CD4-positive, alpha-beta T cell (primary cell): ENCODE results near the gene PPP1R3F. TPM values are rescaled to one million over a fixed set of nuclear protein-coding genes. Genes with fewer than 3 reads are reported as not detected.

Source experiments
- ATAC-seq: fragments of 200-7000 bp; cut with Tn5 transposase; one replicate; pipeline ENCODE4 v1.10.0; 2022; ENCODE audit warnings: mild to moderate bottlenecking; ENCODE audit not compliant: poor library complexity
- CTCF ChIA-PET: fragments of 350-600 bp; sonication (Branson Sonifier 250); formaldehyde crosslinking; loops from one replicate; lab custom pipeline; 2021; ENCODE audit warnings: antibody characterized with exemption, inconsistent platforms; lab: Charles Lee
- POLR2A ChIA-PET: fragments of 350-600 bp; sonication (Branson Sonifier 250); formaldehyde crosslinking; loops from one replicate; lab custom pipeline; 2021; ENCODE audit warnings: antibody characterized with exemption, inconsistent platforms; lab: Charles Lee
- DNase-seq, 14 experiments: peaks; one replicate each; pipeline ENCODE4 v3.0.0-alpha.2; 2013 to 2020; ENCODE audit warnings: mixed read lengths in 2 of 14
- H3K27ac ChIP-seq, 2 donors: one replicate each; pipeline versions ENCODE4 v1.5.1 to v1.7.0; 2013; ENCODE audit warnings: low read length in 2 of 2, low read depth in 1 of 2, mild to moderate bottlenecking in 1 of 2
- H3K27me3 ChIP-seq, 2 experiments: 1 replicate in 1 of 2; 2 replicates in 1 of 2; pipeline versions ENCODE4 v1.6.1 to v1.7.0; 2013; ENCODE audit warnings: low read length in 2 of 2, control low read depth in 1 of 2, mild to moderate bottlenecking in 1 of 2, moderate library complexity in 1 of 2; ENCODE audit not compliant: insufficient read depth in 2 of 2, control insufficient read depth in 1 of 2
- H3K36me3 ChIP-seq: one replicate; pipeline ENCODE4 v1.6.1; 2013; ENCODE audit warnings: low read length, control low read depth; ENCODE audit not compliant: insufficient read depth
- H3K4me1 ChIP-seq: one replicate; pipeline ENCODE4 v1.6.1; 2013; ENCODE audit warnings: low read length, control low read depth; ENCODE audit not compliant: insufficient read depth
- H3K4me3 ChIP-seq: one replicate; pipeline ENCODE4 v1.5.1; 2013; ENCODE audit warnings: mild to moderate bottlenecking, low read length, moderate library complexity
- H3K9me3 ChIP-seq, 2 experiments: 1 replicate in 1 of 2; 2 replicates in 1 of 2; pipeline versions ENCODE4 v1.6.1 to v1.7.0; 2013; ENCODE audit warnings: low read length in 2 of 2, mild to moderate bottlenecking in 2 of 2, control low read depth in 1 of 2, moderate library complexity in 1 of 2; ENCODE audit not compliant: control insufficient read depth in 1 of 2, insufficient read depth in 1 of 2
- H3K27ac Mint-ChIP-seq: one replicate; pipeline ENCODE4 v1.8.0; 2020; ENCODE audit warnings: mixed read lengths
- H3K27me3 Mint-ChIP-seq: one replicate; pipeline ENCODE4 v1.8.0; 2021; ENCODE audit warnings: mixed read lengths
- H3K36me3 Mint-ChIP-seq: one replicate; pipeline ENCODE4 v1.8.0; 2021; ENCODE audit warnings: low read depth, mixed read lengths
- H3K4me1 Mint-ChIP-seq: one replicate; pipeline ENCODE4 v1.8.0; 2021; ENCODE audit warnings: low read depth, mixed read lengths
- H3K4me3 Mint-ChIP-seq: one replicate; pipeline ENCODE4 v1.8.0; 2020; ENCODE audit warnings: mild to moderate bottlenecking, mixed read lengths
- H3K9me3 Mint-ChIP-seq: one replicate; pipeline ENCODE4 v1.8.0; 2020; ENCODE audit warnings: mixed read lengths
- intact Hi-C, 2 experiments: fragments of 100-400 bp; cut with DNase I in 1 of 2; cut with micrococcal nuclease in 1 of 2; formaldehyde crosslinking; loops; one replicate each; pipeline versions ENCODE4 v1.15.1 to v1.9.0; 2023 to 2025; cut with DNase I, micrococcal nuclease
- total RNA-seq, 174 experiments: library from RNA in 2 of 174; stranded (reverse) in 2 of 174; gene quantifications; one replicate each; pipeline ENCODE4 v1.2.3 and lab custom pipeline; 2021 to 2026
- TF ChIP-seq, protein P1 (sequence below): fragments of 200-600 bp; IDR thresholded peaks from one replicate; pipeline ENCODE4 v1.8.0; 2022; ENCODE audit warnings: antibody characterized with exemption, mild to moderate bottlenecking

PPP1R3F gene
- total RNA-seq, 2 experiments from 2014 or later: 8.5 to 9.1 TPM

- Histone ChIP-seq H3K27me3 (no peaks in the 10 kb centered on the region), H3K9me3 (no peaks in the 10 kb centered on the region), H3K36me3 (no peaks in the 10 kb centered on the region), H3K27ac (peak overlapping the region in 1 of 2 donors; percentile 63), H3K4me3 (peak overlapping the region; percentile 58), H3K4me1 (peaks cover 21% of the 10 kb centered on the region)
- no peaks in the 10 kb centered on the region for H3K9me3 Mint-ChIP-seq
- ATAC-seq (peak; percentile 60), DNase-seq (peak in 8 of 14 experiments; percentile 7 to 61 (median 40))
- H3K27me3 Mint-ChIP-seq: no peaks in the 10 kb centered on the region
- ChIA-PET CTCF (interaction anchor here (1.6 kb wide), 1 partner anchor 116 kb away, joined by 3 read pairs; no protein-coding TSS in a partner anchor), POLR2A (interaction anchor here (1.0 to 2.5 kb wide), 7 partner anchors 36 to 369 kb away, joined by 3 to 41 read pairs (median 7); partner anchors contain the start of genes CCDC22, OTUD5, PPP1R3F and TFE3)
- no peaks in the 10 kb centered on the region for H3K36me3 Mint-ChIP-seq
- peak overlapping the region; percentile 98 for H3K27ac Mint-ChIP-seq
- TF ChIP-seq, protein P1, sequence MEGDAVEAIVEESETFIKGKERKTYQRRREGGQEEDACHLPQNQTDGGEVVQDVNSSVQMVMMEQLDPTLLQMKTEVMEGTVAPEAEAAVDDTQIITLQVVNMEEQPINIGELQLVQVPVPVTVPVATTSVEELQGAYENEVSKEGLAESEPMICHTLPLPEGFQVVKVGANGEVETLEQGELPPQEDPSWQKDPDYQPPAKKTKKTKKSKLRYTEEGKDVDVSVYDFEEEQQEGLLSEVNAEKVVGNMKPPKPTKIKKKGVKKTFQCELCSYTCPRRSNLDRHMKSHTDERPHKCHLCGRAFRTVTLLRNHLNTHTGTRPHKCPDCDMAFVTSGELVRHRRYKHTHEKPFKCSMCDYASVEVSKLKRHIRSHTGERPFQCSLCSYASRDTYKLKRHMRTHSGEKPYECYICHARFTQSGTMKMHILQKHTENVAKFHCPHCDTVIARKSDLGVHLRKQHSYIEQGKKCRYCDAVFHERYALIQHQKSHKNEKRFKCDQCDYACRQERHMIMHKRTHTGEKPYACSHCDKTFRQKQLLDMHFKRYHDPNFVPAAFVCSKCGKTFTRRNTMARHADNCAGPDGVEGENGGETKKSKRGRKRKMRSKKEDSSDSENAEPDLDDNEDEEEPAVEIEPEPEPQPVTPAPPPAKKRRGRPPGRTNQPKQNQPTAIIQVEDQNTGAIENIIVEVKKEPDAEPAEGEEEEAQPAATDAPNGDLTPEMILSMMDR: no peak
- intact Hi-C loops: loop anchor here (5.0 kb wide), 2 partner anchors 36 to 506 kb away; partner anchors contain the start of gene HDAC6 (in 1 of the 2)
- H3K4me3 Mint-ChIP-seq: peak overlapping the region; percentile 88
- H3K4me1 Mint-ChIP-seq: peaks cover 25% of the 10 kb centered on the region
Measured at GRCh38 chrX:49308604-49309269, 39.1 kb downstream of the PPP1R3F start.

DNA sequence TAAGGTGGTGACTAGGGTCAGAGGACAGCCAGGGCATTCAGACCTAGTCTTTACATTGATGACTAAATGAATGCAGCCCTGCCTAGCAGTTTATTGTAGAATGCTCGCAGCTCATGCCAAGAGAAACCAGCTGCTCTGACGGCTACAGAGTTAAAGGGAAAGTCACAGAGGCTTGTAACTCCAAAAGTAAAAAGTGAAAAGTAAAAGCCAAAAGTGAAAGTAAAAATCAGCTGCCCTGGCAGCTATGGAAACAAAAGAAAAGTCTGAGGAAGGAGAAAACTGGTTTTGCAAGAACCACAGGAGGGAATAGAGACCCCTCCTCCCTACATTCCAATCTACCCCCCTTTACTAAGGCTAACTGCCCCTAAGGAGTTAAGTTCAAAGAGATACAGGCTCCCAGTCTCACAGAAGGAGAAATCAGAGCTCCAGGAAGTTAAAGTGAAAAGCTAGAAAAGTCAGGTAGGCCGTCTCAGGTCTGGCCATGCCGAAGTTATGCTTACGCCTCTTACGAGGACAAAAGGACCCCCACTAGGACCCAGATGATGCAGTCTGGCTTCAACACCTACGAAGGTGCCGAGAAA, 39.9 kb downstream of the PPP1R3F start:
- peaks cover 25% of the 10 kb centered on the region for H3K4me1 Mint-ChIP-seq
- intact Hi-C loops: loop anchor here (5.0 kb wide), 2 partner anchors 37 to 507 kb away; partner anchors contain the start of gene HDAC6 (in 1 of the 2)
- ChIA-PET POLR2A (interaction anchor here (0.9 to 2.5 kb wide), 11 partner anchors 8 to 369 kb away, joined by 3 to 41 read pairs (median 5); partner anchors contain the start of genes CCDC22, OTUD5, PPP1R3F and TFE3), CTCF (no interaction called here)
- peak overlapping the region; percentile 98 for H3K27ac Mint-ChIP-seq
- H3K4me3 Mint-ChIP-seq: peak overlapping the region; percentile 88
- TF ChIP-seq, protein P1: no peak
- H3K4me3 ChIP-seq: peak overlapping the region; percentile 58
- no peaks in the 10 kb centered on the region for H3K9me3 Mint-ChIP-seq
- ATAC-seq (peak; percentile 72), DNase-seq (peak in 6 of 14 experiments; percentile 2 to 51 (median 36))
- H3K36me3 Mint-ChIP-seq: no peaks in the 10 kb centered on the region
- H3K27me3 ChIP-seq: no peaks in the 10 kb centered on the region
- H3K27me3 Mint-ChIP-seq: no peaks in the 10 kb centered on the region
- H3K27ac ChIP-seq: peak overlapping the region; percentile 26 to 63
- no peaks in the 10 kb centered on the region for H3K36me3 ChIP-seq
- H3K4me1 ChIP-seq: peaks cover 21% of the 10 kb centered on the region
- H3K9me3 ChIP-seq: no peaks in the 10 kb centered on the region

DNA sequence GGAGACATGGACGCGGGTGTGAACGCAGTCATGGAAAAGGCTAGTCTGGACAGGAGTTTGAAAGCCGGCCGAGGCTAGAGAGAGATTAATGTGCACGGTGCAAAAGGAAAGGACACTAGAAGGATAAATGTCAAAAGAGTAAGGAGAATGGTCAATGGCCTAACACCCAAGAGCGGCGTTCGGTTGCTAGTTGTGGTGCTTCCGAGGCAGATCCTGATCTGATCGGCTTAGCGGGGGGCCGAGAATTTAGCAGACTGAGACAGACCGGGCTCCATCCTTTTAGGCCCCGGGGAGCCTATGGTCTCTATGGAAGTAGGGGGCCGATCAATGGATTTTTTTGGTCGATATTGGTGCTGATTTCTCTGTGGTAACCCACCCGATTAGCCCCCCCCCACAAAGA, 40.8 kb downstream of the PPP1R3F start:
- peaks cover 25% of the 10 kb centered on the region for H3K4me1 Mint-ChIP-seq
- DNase-seq: no peak
- TF ChIP-seq, protein P1: no peak
- Histone ChIP-seq H3K36me3 (no peaks in the 10 kb centered on the region), H3K27me3 (no peaks in the 10 kb centered on the region), H3K4me3 (no peak overlapping the region), H3K9me3 (no peaks in the 10 kb centered on the region), H3K4me1 (peaks cover 21% of the 10 kb centered on the region), H3K27ac (peak overlapping the region; percentile 26 to 63)
- POLR2A ChIA-PET: interaction anchor here (0.9 to 2.5 kb wide), 6 partner anchors 9 to 267 kb away, joined by 3 to 41 read pairs (median 4); partner anchors contain the start of genes TFE3 and WDR45
- ATAC-seq: no peak
- H3K36me3 Mint-ChIP-seq: no peaks in the 10 kb centered on the region
- peak overlapping the region; percentile 98 for H3K27ac Mint-ChIP-seq
- CTCF ChIA-PET: no interaction called here
- H3K9me3 Mint-ChIP-seq: no peaks in the 10 kb centered on the region
- no peaks in the 10 kb centered on the region for H3K27me3 Mint-ChIP-seq
- H3K4me3 Mint-ChIP-seq: no peak overlapping the region
- intact Hi-C loops: no loop called here
